ENCODE results near the gene GTPBP10.

- TF ChIP-seq CTCF (IDR thresholded peaks at IDR 0.05 in 8 of 11, conservative IDR thresholded peaks at IDR 0.05 in 3 of 11) = no peak
- no peak for TF ChIP-seq POLR2AphosphoS5 (IDR thresholded peaks at IDR 0.05)
Observed at GRCh38 chr7:90347759-90348158, 1.2 kb downstream of the GTPBP10 start.

Data from spleen (tissue), 7 donors.